HEK293 (cell line): Measurements from ENCODE around the gene KCNK7.

ENCODE experiments used
- CTCF ChIA-PET: fragments of 350-600 bp; formaldehyde crosslinking; extraction: SDS; loops from one replicate; lab custom pipeline; 2021; ENCODE audit warnings: antibody characterized with exemption; lab: Yijun Ruan, JAX
- POLR2A ChIA-PET: fragments of 300-600 bp; formaldehyde crosslinking; extraction: SDS; loops from one replicate; lab custom pipeline; 2020; ENCODE audit warnings: antibody characterized with exemption, inconsistent platforms; lab: Yijun Ruan, JAX
- H3K27ac ChIP-seq: fragments of 200-500 bp; sonication (Bioruptor generic); 2 replicates; pipeline ENCODE4 v1.5.1; 2014; ENCODE audit warnings: low read depth, low read length, control low read depth, inconsistent platforms; ENCODE audit errors: extremely low read depth
- H3K36me3 ChIP-seq, 2 experiments: fragments of 200-500 bp in 1 of 2; sonication (Bioruptor generic) in 1 of 2; 1 replicate in 1 of 2; 2 replicates in 1 of 2; pipeline ENCODE4 v1.5.1; 2014 to 2017; ENCODE audit warnings: inconsistent platforms in 2 of 2, low read length in 2 of 2; ENCODE audit not compliant: control insufficient read depth in 2 of 2, insufficient read depth in 1 of 2
- H3K4me1 ChIP-seq: fragments of 200-500 bp; sonication (Bioruptor generic); 2 replicates; pipeline ENCODE4 v1.5.1; 2014; ENCODE audit warnings: mild to moderate bottlenecking, low read length, inconsistent platforms; ENCODE audit not compliant: control insufficient read depth, insufficient read depth
- H3K4me3 ChIP-seq: 2 replicates; pipeline ENCODE4 v1.5.1; 2011; ENCODE audit warnings: low read depth, mild to moderate bottlenecking, control low read depth, low read length, moderate library complexity
- H3K9me3 ChIP-seq: fragments of 200-500 bp; sonication (Bioruptor generic); 2 replicates; pipeline ENCODE4 v1.5.1; 2014; ENCODE audit warnings: low read depth, low read length, inconsistent platforms; ENCODE audit not compliant: control insufficient read depth, insufficient read depth
- EGR2 ChIP-seq: fragments of 450-650 bp; formaldehyde crosslinking; IDR thresholded peaks from 2 replicates; pipeline ENCODE4 v1.5.1; 2016; ENCODE audit warnings: low read depth, missing biosample characterization, missing genetic modification characterization
- KLF1 ChIP-seq: fragments of 450-650 bp; formaldehyde crosslinking; IDR thresholded peaks from 2 replicates; pipeline ENCODE4 v1.5.1; 2016; ENCODE audit warnings: missing biosample characterization, missing genetic modification characterization
- ZBTB17 ChIP-seq: fragments of 450-650 bp; formaldehyde crosslinking; IDR thresholded peaks from 2 replicates; pipeline ENCODE4 v1.5.1; 2016; ENCODE audit warnings: missing biosample characterization, missing genetic modification characterization
- ZNF16 ChIP-seq: fragments of 450-650 bp; formaldehyde crosslinking; IDR thresholded peaks from 2 replicates; pipeline ENCODE4 v1.5.1; 2016; ENCODE audit warnings: low read depth, missing biosample characterization, missing genetic modification characterization
- ZNF596 ChIP-seq: fragments of 450-650 bp; IDR thresholded peaks from 2 replicates; pipeline ENCODE4 v1.5.0; 2018; ENCODE audit warnings: missing biosample characterization, mild to moderate bottlenecking, missing genetic modification characterization, moderate library complexity
- ZNF623 ChIP-seq: fragments of 450-650 bp; formaldehyde crosslinking; IDR thresholded peaks from 2 replicates; pipeline ENCODE4 v1.5.1; 2016; ENCODE audit warnings: missing biosample characterization, missing genetic modification characterization
- ZNF670 ChIP-seq: fragments of 450-650 bp; formaldehyde crosslinking; IDR thresholded peaks from 2 replicates; pipeline ENCODE4 v1.5.1; 2016; ENCODE audit warnings: missing biosample characterization, missing genetic modification characterization, low read depth
- ZNF677 ChIP-seq: fragments of 450-650 bp; IDR thresholded peaks from 2 replicates; pipeline ENCODE4 v1.5.0; 2018; ENCODE audit warnings: missing biosample characterization, mild to moderate bottlenecking, missing genetic modification characterization, moderate library complexity
- ZSCAN16 ChIP-seq: fragments of 450-650 bp; formaldehyde crosslinking; IDR thresholded peaks from 2 replicates; pipeline ENCODE4 v1.5.1; 2016; ENCODE audit warnings: missing biosample characterization, missing genetic modification characterization
- ZSCAN23 ChIP-seq: fragments of 450-650 bp; formaldehyde crosslinking; IDR thresholded peaks from 2 replicates; pipeline ENCODE4 v1.5.1; 2016; ENCODE audit warnings: missing biosample characterization, missing genetic modification characterization
- TF ChIP-seq, protein P1 (sequence below): fragments of 450-650 bp; formaldehyde crosslinking; conservative IDR thresholded peaks from 2 replicates; pipeline ENCODE4 v1.5.1; 2016; ENCODE audit warnings: low read depth, missing biosample characterization, missing genetic modification characterization
- TF ChIP-seq, protein P2 (sequence below): fragments of 450-650 bp; IDR thresholded peaks from 2 replicates; pipeline ENCODE4 v1.5.1; 2018; ENCODE audit warnings: missing biosample characterization, mild to moderate bottlenecking, missing genetic modification characterization
- TF ChIP-seq, protein P3 (sequence below): fragments of 450-650 bp; formaldehyde crosslinking; IDR thresholded peaks from 2 replicates; pipeline ENCODE4 v1.5.1; 2017; ENCODE audit warnings: missing biosample characterization, mild to moderate bottlenecking, missing genetic modification characterization, moderate library complexity
- TF ChIP-seq, protein P4 (sequence below): fragments of 450-650 bp; formaldehyde crosslinking; IDR thresholded peaks from 2 replicates; pipeline ENCODE4 v1.5.1; 2016; ENCODE audit warnings: missing biosample characterization, missing genetic modification characterization
- TF ChIP-seq, protein P5 (sequence below): fragments of 450-650 bp; formaldehyde crosslinking; IDR thresholded peaks from 2 replicates; pipeline ENCODE4 v1.5.1; 2016; ENCODE audit warnings: missing biosample characterization, missing genetic modification characterization

The KCNK7 gene

DNA sequence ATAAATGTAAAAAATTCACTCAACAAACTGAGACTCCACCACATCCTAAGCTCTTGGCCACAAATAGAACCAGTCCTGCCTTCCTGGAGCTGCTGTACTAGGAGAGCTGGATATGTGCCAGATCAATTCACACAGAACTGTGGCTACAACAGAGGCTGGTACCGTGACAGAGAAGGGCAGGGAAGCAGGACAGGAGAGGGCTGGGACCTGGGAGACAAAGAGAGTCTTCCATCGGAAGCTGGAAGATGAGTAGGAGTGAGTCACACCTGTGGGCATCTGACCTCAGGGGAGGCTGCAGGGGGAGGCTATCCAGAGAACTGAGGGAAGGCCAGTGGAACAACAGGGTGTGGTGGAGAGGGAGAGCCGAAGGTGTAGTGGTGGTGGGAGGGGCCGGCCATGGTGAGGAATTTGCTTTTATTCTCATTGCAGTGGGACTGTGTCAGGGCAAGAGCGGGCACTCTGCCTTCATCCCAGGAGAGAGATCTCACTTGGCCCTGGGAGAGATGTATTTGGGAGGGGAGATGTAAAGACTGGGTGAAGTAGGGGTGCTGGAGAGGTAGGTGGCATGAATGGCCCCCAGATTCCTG lies 35.6 kb downstream of the KCNK7 start (continued):
- TF ChIP-seq, protein P1, sequence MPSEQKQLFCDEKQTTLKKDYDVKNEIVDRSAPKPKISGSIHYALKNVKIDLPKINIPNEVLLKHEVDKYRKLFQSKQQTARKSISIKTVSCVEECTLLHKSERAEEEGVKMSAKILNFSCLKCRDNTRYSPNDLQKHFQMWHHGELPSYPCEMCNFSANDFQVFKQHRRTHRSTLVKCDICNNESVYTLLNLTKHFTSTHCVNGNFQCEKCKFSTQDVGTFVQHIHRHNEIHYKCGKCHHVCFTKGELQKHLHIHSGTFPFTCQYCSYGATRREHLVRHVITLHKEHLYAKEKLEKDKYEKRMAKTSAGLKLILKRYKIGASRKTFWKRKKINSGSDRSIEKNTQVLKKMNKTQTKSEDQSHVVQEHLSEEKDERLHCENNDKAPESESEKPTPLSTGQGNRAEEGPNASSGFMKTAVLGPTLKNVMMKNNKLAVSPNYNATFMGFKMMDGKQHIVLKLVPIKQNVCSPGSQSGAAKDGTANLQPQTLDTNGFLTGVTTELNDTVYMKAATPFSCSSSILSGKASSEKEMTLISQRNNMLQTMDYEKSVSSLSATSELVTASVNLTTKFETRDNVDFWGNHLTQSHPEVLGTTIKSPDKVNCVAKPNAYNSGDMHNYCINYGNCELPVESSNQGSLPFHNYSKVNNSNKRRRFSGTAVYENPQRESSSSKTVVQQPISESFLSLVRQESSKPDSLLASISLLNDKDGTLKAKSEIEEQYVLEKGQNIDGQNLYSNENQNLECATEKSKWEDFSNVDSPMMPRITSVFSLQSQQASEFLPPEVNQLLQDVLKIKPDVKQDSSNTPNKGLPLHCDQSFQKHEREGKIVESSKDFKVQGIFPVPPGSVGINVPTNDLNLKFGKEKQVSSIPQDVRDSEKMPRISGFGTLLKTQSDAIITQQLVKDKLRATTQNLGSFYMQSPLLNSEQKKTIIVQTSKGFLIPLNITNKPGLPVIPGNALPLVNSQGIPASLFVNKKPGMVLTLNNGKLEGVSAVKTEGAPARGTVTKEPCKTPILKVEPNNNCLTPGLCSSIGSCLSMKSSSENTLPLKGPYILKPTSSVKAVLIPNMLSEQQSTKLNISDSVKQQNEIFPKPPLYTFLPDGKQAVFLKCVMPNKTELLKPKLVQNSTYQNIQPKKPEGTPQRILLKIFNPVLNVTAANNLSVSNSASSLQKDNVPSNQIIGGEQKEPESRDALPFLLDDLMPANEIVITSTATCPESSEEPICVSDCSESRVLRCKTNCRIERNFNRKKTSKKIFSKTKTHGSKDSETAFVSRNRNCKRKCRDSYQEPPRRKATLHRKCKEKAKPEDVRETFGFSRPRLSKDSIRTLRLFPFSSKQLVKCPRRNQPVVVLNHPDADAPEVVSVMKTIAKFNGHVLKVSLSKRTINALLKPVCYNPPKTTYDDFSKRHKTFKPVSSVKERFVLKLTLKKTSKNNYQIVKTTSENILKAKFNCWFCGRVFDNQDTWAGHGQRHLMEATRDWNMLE (tag by site-specific recombination): no peak
- TF ChIP-seq, all 188 proteins: peak for 29

DNA sequence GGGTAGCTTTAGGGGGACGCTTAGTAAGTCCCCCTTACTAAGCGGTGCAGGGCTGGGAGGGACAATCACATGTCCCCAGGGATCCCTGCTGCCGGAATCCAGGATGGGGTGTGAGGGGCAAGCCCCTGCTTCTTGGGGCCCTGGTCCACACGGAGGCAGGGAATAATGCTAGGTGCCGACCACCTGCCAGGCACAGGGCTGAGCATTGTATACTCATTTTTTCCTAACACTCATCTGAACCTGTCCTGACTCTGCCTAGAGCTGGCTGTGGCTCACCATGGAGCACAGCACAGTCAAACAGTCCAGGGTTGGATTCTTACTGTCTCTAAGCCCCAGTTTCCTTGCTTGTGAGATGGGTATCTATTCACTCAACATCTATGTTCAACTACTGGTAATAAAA lies 36.1 kb downstream of the KCNK7 start:
- H3K4me3 ChIP-seq: no peak overlapping the region
- no peaks in the 10 kb centered on the region for H3K9me3 ChIP-seq
- H3K4me1 ChIP-seq: peaks cover 19% of the 10 kb centered on the region
- POLR2A ChIA-PET: interaction anchor here (0.9 to 4.1 kb wide), 8 partner anchors 11 to 137 kb away, joined by 3 to 41 read pairs (median 10); partner anchors contain the start of genes EHBP1L1, FAM89B, NEAT1 and SCYL1
- H3K27ac ChIP-seq: peak overlapping the region; percentile 81; the same call in 1 of the 2 replicates
- peaks cover 0 to under 1% of the 10 kb centered on the region in 2 experiments; a peak in 1 of 3 replicates for H3K36me3 ChIP-seq
- TF ChIP-seq ZNF670 (tag by site-specific recombination) (no peak), ZNF596 (tag by site-specific recombination) (no peak), ZBTB17 (tag by site-specific recombination) (peak; percentile 69; the same call in 1 of the 2 replicates), KLF1 (tag by site-specific recombination) (no peak), EGR2 (no peak), ZNF16 (tag by site-specific recombination) (peak; percentile 69; the same call in 1 of the 2 replicates), ZNF677 (tag by site-specific recombination) (no peak), ZSCAN16 (tag by site-specific recombination) (no peak), ZSCAN23 (tag by site-specific recombination) (no peak), ZNF623 (tag by site-specific recombination) (no peak)
- TF ChIP-seq, protein P2, sequence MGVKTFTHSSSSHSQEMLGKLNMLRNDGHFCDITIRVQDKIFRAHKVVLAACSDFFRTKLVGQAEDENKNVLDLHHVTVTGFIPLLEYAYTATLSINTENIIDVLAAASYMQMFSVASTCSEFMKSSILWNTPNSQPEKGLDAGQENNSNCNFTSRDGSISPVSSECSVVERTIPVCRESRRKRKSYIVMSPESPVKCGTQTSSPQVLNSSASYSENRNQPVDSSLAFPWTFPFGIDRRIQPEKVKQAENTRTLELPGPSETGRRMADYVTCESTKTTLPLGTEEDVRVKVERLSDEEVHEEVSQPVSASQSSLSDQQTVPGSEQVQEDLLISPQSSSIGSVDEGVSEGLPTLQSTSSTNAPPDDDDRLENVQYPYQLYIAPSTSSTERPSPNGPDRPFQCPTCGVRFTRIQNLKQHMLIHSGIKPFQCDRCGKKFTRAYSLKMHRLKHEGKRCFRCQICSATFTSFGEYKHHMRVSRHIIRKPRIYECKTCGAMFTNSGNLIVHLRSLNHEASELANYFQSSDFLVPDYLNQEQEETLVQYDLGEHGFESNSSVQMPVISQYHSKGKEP (tag by site-specific recombination): no peak
- TF ChIP-seq, protein P3, sequence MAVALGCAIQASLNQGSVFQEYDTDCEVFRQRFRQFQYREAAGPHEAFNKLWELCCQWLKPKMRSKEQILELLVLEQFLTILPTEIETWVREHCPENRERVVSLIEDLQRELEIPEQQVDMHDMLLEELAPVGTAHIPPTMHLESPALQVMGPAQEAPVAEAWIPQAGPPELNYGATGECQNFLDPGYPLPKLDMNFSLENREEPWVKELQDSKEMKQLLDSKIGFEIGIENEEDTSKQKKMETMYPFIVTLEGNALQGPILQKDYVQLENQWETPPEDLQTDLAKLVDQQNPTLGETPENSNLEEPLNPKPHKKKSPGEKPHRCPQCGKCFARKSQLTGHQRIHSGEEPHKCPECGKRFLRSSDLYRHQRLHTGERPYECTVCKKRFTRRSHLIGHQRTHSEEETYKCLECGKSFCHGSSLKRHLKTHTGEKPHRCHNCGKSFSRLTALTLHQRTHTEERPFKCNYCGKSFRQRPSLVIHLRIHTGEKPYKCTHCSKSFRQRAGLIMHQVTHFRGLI (tag by site-specific recombination): no peak
- TF ChIP-seq, protein P4, sequence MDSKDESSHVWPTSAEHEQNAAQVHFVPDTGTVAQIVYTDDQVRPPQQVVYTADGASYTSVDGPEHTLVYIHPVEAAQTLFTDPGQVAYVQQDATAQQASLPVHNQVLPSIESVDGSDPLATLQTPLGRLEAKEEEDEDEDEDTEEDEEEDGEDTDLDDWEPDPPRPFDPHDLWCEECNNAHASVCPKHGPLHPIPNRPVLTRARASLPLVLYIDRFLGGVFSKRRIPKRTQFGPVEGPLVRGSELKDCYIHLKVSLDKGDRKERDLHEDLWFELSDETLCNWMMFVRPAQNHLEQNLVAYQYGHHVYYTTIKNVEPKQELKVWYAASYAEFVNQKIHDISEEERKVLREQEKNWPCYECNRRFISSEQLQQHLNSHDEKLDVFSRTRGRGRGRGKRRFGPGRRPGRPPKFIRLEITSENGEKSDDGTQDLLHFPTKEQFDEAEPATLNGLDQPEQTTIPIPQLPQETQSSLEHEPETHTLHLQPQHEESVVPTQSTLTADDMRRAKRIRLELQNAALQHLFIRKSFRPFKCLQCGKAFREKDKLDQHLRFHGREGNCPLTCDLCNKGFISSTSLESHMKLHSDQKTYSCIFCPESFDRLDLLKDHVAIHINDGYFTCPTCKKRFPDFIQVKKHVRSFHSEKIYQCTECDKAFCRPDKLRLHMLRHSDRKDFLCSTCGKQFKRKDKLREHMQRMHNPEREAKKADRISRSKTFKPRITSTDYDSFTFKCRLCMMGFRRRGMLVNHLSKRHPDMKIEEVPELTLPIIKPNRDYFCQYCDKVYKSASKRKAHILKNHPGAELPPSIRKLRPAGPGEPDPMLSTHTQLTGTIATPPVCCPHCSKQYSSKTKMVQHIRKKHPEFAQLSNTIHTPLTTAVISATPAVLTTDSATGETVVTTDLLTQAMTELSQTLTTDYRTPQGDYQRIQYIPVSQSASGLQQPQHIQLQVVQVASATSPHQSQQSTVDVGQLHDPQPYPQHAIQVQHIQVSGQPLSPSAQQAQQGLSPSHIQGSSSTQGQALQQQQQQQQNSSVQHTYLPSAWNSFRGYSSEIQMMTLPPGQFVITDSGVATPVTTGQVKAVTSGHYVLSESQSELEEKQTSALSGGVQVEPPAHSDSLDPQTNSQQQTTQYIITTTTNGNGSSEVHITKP (tag by site-specific recombination): no peak
- TF ChIP-seq, protein P5, sequence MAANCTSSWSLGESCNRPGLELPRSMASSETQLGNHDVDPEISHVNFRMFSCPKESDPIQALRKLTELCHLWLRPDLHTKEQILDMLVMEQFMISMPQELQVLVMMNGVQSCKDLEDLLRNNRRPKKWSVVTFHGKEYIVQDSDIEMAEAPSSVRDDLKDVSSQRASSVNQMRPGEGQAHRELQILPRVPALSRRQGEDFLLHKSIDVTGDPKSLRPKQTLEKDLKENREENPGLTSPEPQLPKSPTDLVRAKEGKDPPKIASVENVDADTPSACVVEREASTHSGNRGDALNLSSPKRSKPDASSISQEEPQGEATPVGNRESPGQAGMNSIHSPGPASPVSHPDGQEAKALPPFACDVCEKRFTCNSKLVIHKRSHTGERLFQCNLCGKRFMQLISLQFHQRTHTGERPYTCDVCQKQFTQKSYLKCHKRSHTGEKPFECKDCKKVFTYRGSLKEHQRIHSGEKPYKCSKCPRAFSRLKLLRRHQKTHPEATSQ: no peak
- TF ChIP-seq, all 188 proteins: peak for 2
- CTCF ChIA-PET: interaction anchor here (0.5 to 5.3 kb wide), 6 partner anchors 8 to 231 kb away, joined by 3 to 44 read pairs (median 4); partner anchors contain the start of genes FAM89B and ZNRD2
